ENCODE results near the gene GALNT10. TPM values are rescaled to one million over a fixed set of nuclear protein-coding genes. Genes with fewer than 3 reads are reported as not detected.

GALNT10 gene
- total RNA-seq, 2 experiments from 2014 or later = 12.9 to 15.2 TPM

- POLR2A ChIA-PET = no interaction called here
- CTCF ChIA-PET = interaction anchor here (0.5 to 3.4 kb wide), 3 partner anchors 25 to 166 kb away, joined by 3 to 12 read pairs (median 3); partner anchors contain the start of gene GALNT10
- Mint-ChIP-seq H3K9me3 (no peaks in the 10 kb centered on the region), H3K4me1 (ENCODE audit: low read depth) (peaks cover 35% of the 10 kb centered on the region), H3K27ac (no peak overlapping the region), H3K36me3 (ENCODE audit: low read depth) (no peaks in the 10 kb centered on the region), H3K27me3 (no peaks in the 10 kb centered on the region), H3K4me3 (no peak overlapping the region)
- no peak for DNase-seq
- intact Hi-C loops (cut with micrococcal nuclease) = no loop called here
- TF ChIP-seq CTCF (IDR thresholded peaks at IDR 0.05) = no peak
- no peak for ATAC-seq
Measured at GRCh38 chr5:154238776-154239481, 48.4 kb downstream of the GALNT10 start.

DNA sequence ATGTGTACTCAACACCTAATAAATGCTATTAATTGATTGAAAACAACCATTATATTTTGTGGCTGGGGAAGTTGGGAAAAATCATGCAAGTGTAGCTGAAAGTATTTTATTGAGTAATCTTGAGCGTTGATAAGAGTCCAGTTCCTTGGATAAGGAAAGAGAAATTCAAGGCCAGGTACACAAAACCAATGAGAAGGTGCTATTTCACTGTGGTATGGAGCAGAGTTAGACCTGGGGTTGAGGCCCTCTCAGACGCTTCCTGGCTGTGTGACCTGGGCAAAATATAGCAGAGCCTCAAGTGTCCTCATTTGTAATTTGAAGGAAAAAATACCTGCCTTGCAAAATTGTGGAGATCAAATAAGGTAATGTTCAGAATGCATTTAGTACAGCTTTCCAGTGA is 50.1 kb downstream of the GALNT10 start:
- intact Hi-C loops (cut with micrococcal nuclease) = no loop called here
- no peak overlapping the region for H3K4me3 Mint-ChIP-seq
- peaks cover 37% of the 10 kb centered on the region for H3K4me1 Mint-ChIP-seq (ENCODE audit: low read depth)
- DNase-seq (no peak), ATAC-seq (no peak)
- CTCF ChIA-PET = interaction anchor here (0.6 to 1.1 kb wide), 2 partner anchors 58 to 164 kb away, joined by 3 read pairs; no protein-coding TSS in a partner anchor
- no peak for TF ChIP-seq CTCF (IDR thresholded peaks at IDR 0.05)
- H3K36me3 Mint-ChIP-seq (ENCODE audit: low read depth) = no peaks in the 10 kb centered on the region
- H3K9me3 Mint-ChIP-seq = no peaks in the 10 kb centered on the region
- H3K27ac Mint-ChIP-seq = no peak overlapping the region
- POLR2A ChIA-PET = no interaction called here
- H3K27me3 Mint-ChIP-seq = no peaks in the 10 kb centered on the region

DNA sequence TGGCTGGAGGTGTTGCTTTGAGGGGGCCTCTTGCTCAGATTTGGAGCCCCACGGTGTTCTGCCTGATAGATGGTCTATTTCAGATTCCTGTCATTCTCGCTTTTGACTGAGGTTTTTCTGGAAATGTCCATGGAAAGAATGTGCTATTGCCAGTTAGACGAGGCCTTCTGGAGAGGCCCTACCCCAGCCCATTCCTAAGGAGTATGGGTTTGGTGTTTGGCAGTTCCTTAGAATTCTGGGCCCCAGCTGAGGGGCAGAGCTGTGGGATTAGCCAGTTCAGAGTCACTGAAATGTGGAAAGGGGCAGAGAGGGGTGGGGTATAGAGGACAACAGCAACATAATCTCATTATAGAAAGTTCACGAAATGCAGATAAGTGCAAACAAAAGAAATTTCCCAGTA is 50.5 kb downstream of the GALNT10 start:
- no peak overlapping the region for H3K4me3 Mint-ChIP-seq
- no peak for ATAC-seq
- peaks cover 34% of the 10 kb centered on the region for H3K4me1 Mint-ChIP-seq (ENCODE audit: low read depth)
- no peaks in the 10 kb centered on the region for H3K27me3 Mint-ChIP-seq
- no peaks in the 10 kb centered on the region for H3K36me3 Mint-ChIP-seq (ENCODE audit: low read depth)
- DNase-seq = no peak
- intact Hi-C loops (cut with micrococcal nuclease) = no loop called here
- ChIA-PET CTCF (interaction anchor here (1.1 kb wide), 1 partner anchor 164 kb away, joined by 3 read pairs; no protein-coding TSS in a partner anchor), POLR2A (no interaction called here)
- no peak for TF ChIP-seq CTCF (IDR thresholded peaks at IDR 0.05)
- H3K9me3 Mint-ChIP-seq = no peaks in the 10 kb centered on the region
- no peak overlapping the region for H3K27ac Mint-ChIP-seq

- no peaks in the 10 kb centered on the region for H3K36me3 Mint-ChIP-seq (ENCODE audit: low read depth)
- no peak overlapping the region for H3K27ac Mint-ChIP-seq
- POLR2A ChIA-PET = no interaction called here
- H3K4me3 Mint-ChIP-seq = no peak overlapping the region
- no peak for TF ChIP-seq CTCF (IDR thresholded peaks at IDR 0.05)
- intact Hi-C loops (cut with micrococcal nuclease) = no loop called here
- peaks cover 22% of the 10 kb centered on the region for H3K4me1 Mint-ChIP-seq (ENCODE audit: low read depth)
- H3K27me3 Mint-ChIP-seq = no peaks in the 10 kb centered on the region
- no peaks in the 10 kb centered on the region for H3K9me3 Mint-ChIP-seq
- no peak for DNase-seq
- CTCF ChIA-PET = no interaction called here
- no peak for ATAC-seq
Measured at GRCh38 chr5:154242442-154242841, 51.9 kb downstream of the GALNT10 start.

- Mint-ChIP-seq H3K27ac (no peak overlapping the region), H3K36me3 (ENCODE audit: low read depth) (no peaks in the 10 kb centered on the region), H3K9me3 (no peaks in the 10 kb centered on the region), H3K4me3 (no peak overlapping the region), H3K27me3 (no peaks in the 10 kb centered on the region), H3K4me1 (ENCODE audit: low read depth) (peaks cover 18% of the 10 kb centered on the region)
- DNase-seq (no peak), ATAC-seq (no peak)
- POLR2A ChIA-PET = no interaction called here
- CTCF ChIA-PET = no interaction called here
- intact Hi-C loops (cut with micrococcal nuclease) = no loop called here
- TF ChIP-seq CTCF (IDR thresholded peaks at IDR 0.05) = no peak
Measured at GRCh38 chr5:154242964-154243376, 52.4 kb downstream of the GALNT10 start.

Measured in activated CD8-positive, alpha-beta T cell treated with anti-CD3 and anti-CD28 coated beads for 36 hours (primary cell).